ENCODE data around the gene MEOX2.

Gene MEOX2

DNA sequence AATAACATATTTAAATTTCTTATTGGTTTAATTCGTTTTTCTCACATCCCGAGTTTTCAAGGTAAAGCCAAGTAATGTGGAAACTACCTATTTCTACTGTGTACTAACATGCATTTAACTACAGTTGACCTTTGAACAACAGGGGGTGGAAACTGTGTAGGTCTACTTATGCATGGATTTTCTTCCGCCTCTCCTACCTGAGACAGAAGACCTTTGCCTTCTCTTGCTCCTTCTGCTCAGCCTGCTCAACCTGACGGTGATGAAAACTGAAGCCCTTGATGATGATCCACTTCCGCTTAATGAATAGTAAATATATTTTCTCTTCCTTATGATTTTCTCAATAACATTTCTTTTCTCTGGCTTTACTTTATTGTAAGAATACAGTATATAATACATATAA, 18.5 kb downstream of the MEOX2 start:
- no peak for FAIRE-seq
- no peak for DNase-seq (ENCODE audit: insufficient read length, low spot score)
- no peak for TF ChIP-seq TAF1 (IDR thresholded peaks at IDR 0.05; ENCODE audit: low read depth, low read length)
- TF ChIP-seq SPI1 (IDR thresholded peaks at IDR 0.05; ENCODE audit: low read depth, low read length) = no peak
- no peak for TF ChIP-seq POLR2AphosphoS5 (IDR thresholded peaks at IDR 0.05; ENCODE audit: low read depth, low read length)
- TF ChIP-seq POU2F2 (IDR thresholded peaks at IDR 0.05; ENCODE audit: low read depth, low read length) = no peak
- no peak for TF ChIP-seq POLR2A (IDR thresholded peaks at IDR 0.05; ENCODE audit: low read depth, low read length)
- TF ChIP-seq PAX5 (IDR thresholded peaks at IDR 0.05; ENCODE audit: insufficient read depth, low read length, severe bottlenecking) = no peak

DNA sequence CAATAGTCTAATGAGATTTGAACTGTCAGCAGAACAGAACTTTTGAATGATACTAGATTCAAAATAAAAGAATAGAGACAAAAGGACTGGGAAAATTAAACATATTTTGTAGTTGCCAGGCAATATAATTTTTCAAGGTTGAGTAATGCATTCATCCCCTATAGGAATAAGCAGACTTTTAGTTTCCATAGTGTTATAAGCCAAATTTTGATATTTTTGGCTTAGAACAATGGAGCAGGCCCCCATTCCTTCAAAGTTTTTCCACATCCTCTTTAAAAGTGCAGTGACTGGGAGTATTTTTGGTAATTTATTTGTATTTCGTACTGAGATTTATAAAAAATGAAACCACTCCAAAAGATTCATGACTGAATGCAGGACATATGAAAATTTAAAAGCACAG, 24.0 kb downstream of the MEOX2 start:
- DNase-seq (ENCODE audit: insufficient read length, low spot score) = no peak
- no peak for TF ChIP-seq POLR2AphosphoS5 (IDR thresholded peaks at IDR 0.05; ENCODE audit: low read depth, low read length)
- no peak for TF ChIP-seq TAF1 (IDR thresholded peaks at IDR 0.05; ENCODE audit: low read depth, low read length)
- TF ChIP-seq PAX5 (IDR thresholded peaks at IDR 0.05; ENCODE audit: insufficient read depth, low read length, severe bottlenecking) = no peak
- TF ChIP-seq POU2F2 (IDR thresholded peaks at IDR 0.05; ENCODE audit: low read depth, low read length) = no peak
- no peak for TF ChIP-seq POLR2A (IDR thresholded peaks at IDR 0.05; ENCODE audit: low read depth, low read length)
- no peak for TF ChIP-seq SPI1 (IDR thresholded peaks at IDR 0.05; ENCODE audit: low read depth, low read length)
- no peak for FAIRE-seq

DNA sequence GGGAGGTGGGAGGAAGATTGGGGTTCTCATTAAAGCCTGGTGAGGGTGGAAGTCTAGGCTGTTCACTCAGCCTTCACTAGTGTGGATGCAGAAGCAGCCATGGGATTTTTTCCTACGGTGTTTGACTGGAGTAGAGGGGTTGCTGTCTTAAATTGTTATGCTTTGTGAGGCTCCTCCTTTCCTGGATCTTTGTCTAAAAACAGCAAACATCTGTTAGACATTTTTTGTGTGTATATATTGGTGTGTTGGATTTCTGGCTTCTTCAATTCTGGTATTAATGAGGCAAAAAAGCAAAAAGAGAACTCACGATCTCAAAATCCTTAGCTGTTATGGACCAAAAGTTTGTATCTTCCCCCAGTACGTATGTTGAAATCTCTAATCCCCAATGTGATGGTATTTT, 28.2 kb downstream of the MEOX2 start:
- no peak for TF ChIP-seq POLR2A (IDR thresholded peaks at IDR 0.05; ENCODE audit: low read depth, low read length)
- TF ChIP-seq POLR2AphosphoS5 (IDR thresholded peaks at IDR 0.05; ENCODE audit: low read depth, low read length) = no peak
- no peak for TF ChIP-seq PAX5 (IDR thresholded peaks at IDR 0.05; ENCODE audit: insufficient read depth, low read length, severe bottlenecking)
- no peak for TF ChIP-seq TAF1 (IDR thresholded peaks at IDR 0.05; ENCODE audit: low read depth, low read length)
- no peak for TF ChIP-seq POU2F2 (IDR thresholded peaks at IDR 0.05; ENCODE audit: low read depth, low read length)
- DNase-seq (ENCODE audit: insufficient read length, low spot score) (no peak), FAIRE-seq (no peak)

- no peak for DNase-seq (ENCODE audit: insufficient read length, low spot score)
- no peak for TF ChIP-seq SPI1 (IDR thresholded peaks at IDR 0.05; ENCODE audit: low read depth, low read length)
- TF ChIP-seq POLR2A (IDR thresholded peaks at IDR 0.05; ENCODE audit: low read depth, low read length) = no peak
- no peak for FAIRE-seq
Measured at GRCh38 chr7:15652776-15653290, 33.6 kb downstream of the MEOX2 start.

GRCh38 chr7:15651693-15652092, 34.8 kb downstream of the MEOX2 start:
- TF ChIP-seq SPI1 (IDR thresholded peaks at IDR 0.05; ENCODE audit: low read depth, low read length) = no peak
- TF ChIP-seq POLR2A (IDR thresholded peaks at IDR 0.05; ENCODE audit: low read depth, low read length) = no peak
- no peak for TF ChIP-seq POLR2AphosphoS5 (IDR thresholded peaks at IDR 0.05; ENCODE audit: low read depth, low read length)
- no peak for TF ChIP-seq POU2F2 (IDR thresholded peaks at IDR 0.05; ENCODE audit: low read depth, low read length)
- DNase-seq (ENCODE audit: insufficient read length, low spot score) (no peak), FAIRE-seq (no peak)

DNA sequence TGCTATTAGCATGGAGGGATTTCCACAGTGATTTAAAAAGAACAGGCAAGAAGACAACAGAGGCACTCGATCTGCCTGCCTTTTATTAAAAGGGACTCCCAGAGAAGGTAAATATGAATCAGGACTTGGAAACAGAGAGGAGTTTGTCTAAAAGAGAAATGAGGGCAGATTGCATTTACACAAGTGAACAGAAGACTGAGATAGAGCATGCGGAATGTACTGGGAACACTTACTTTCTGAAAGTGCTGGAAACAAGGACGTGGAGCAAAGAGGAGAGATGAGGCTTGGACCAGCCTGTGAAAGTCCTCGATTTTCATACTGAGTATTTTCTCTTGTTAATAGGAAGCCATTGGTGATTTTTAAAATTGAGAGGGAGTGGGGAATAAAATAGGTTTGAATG, 35.7 kb downstream of the MEOX2 start:
- no peak for DNase-seq (ENCODE audit: insufficient read length, low spot score)
- TF ChIP-seq TAF1 (IDR thresholded peaks at IDR 0.05; ENCODE audit: low read depth, low read length) (no peak), POLR2A (IDR thresholded peaks at IDR 0.05; ENCODE audit: low read depth, low read length) (no peak), PAX5 (IDR thresholded peaks at IDR 0.05; ENCODE audit: insufficient read depth, low read length, severe bottlenecking) (no peak), POU2F2 (IDR thresholded peaks at IDR 0.05; ENCODE audit: low read depth, low read length) (no peak), SPI1 (IDR thresholded peaks at IDR 0.05; ENCODE audit: low read depth, low read length) (no peak), POLR2AphosphoS5 (IDR thresholded peaks at IDR 0.05; ENCODE audit: low read depth, low read length) (no peak)
- no peak for FAIRE-seq

- TF ChIP-seq POLR2AphosphoS5 (IDR thresholded peaks at IDR 0.05; ENCODE audit: low read depth, low read length) (no peak), SPI1 (IDR thresholded peaks at IDR 0.05; ENCODE audit: low read depth, low read length) (no peak), POLR2A (IDR thresholded peaks at IDR 0.05; ENCODE audit: low read depth, low read length) (no peak), POU2F2 (IDR thresholded peaks at IDR 0.05; ENCODE audit: low read depth, low read length) (no peak), PAX5 (IDR thresholded peaks at IDR 0.05; ENCODE audit: insufficient read depth, low read length, severe bottlenecking) (no peak), TAF1 (IDR thresholded peaks at IDR 0.05; ENCODE audit: low read depth, low read length) (no peak)
- DNase-seq (ENCODE audit: insufficient read length, low spot score) = no peak
Measured at GRCh38 chr7:15648461-15648961, 38.0 kb downstream of the MEOX2 start.

GRCh38 chr7:15647309-15647708, 39.2 kb downstream of the MEOX2 start:
- no peak for TF ChIP-seq POLR2A (IDR thresholded peaks at IDR 0.05; ENCODE audit: low read depth, low read length)
- no peak for TF ChIP-seq POU2F2 (IDR thresholded peaks at IDR 0.05; ENCODE audit: low read depth, low read length)
- TF ChIP-seq SPI1 (IDR thresholded peaks at IDR 0.05; ENCODE audit: low read depth, low read length) = no peak
- no peak for TF ChIP-seq TAF1 (IDR thresholded peaks at IDR 0.05; ENCODE audit: low read depth, low read length)
- no peak for TF ChIP-seq POLR2AphosphoS5 (IDR thresholded peaks at IDR 0.05; ENCODE audit: low read depth, low read length)
- no peak for TF ChIP-seq PAX5 (IDR thresholded peaks at IDR 0.05; ENCODE audit: insufficient read depth, low read length, severe bottlenecking)
- FAIRE-seq (no peak), DNase-seq (ENCODE audit: insufficient read length, low spot score) (no peak)

More at GRCh38 chr7:15648461-15648961, 38.0 kb downstream of the MEOX2 start:
- FAIRE-seq = no peak

DNA sequence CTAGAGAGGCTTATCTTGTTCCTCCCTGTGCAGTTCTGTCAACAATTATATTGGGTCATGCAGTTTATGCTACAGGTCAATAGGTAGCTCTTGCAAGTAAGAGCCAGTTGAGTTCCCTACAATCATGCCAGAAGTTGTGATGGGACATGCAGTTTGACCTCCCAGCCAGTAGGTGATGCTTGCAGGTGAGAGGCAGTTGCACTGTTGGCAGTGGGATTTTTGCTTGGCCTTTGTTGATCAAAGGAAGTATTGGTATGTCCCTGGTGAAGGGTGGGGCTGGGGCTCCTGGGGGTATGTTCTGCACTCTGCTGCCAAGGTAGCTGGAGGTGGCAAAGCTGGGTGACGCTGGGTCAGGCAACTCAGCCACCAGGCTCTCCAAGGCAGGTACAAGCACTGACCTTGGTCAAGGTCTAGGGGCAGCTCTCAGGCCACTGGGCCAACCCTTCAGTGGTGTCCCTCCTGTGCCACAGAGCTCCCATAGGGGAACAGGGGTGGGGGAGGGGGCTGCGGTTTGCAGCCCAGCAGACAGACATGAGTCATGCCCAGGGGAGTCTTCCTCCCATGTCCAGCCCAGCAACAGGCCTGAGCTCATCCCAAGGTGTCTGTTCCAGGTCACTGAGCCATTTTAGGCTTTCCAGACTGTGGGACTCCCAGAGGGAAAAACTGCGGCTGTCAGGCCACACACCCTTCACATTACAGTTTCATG, 43.3 kb downstream of the MEOX2 start:
- no peak for DNase-seq (ENCODE audit: insufficient read length, low spot score)
- TF ChIP-seq POU2F2 (IDR thresholded peaks at IDR 0.05; ENCODE audit: low read depth, low read length) = no peak
- no peak for TF ChIP-seq SPI1 (IDR thresholded peaks at IDR 0.05; ENCODE audit: low read depth, low read length)
- TF ChIP-seq PAX5 (IDR thresholded peaks at IDR 0.05; ENCODE audit: insufficient read depth, low read length, severe bottlenecking) = no peak
- no peak for TF ChIP-seq TAF1 (IDR thresholded peaks at IDR 0.05; ENCODE audit: low read depth, low read length)
- TF ChIP-seq POLR2AphosphoS5 (IDR thresholded peaks at IDR 0.05; ENCODE audit: low read depth, low read length) = no peak
- TF ChIP-seq POLR2A (IDR thresholded peaks at IDR 0.05; ENCODE audit: low read depth, low read length) = no peak
- FAIRE-seq = no peak

- no peak for TF ChIP-seq TAF1 (IDR thresholded peaks at IDR 0.05; ENCODE audit: low read depth, low read length)
- no peak for TF ChIP-seq POU2F2 (IDR thresholded peaks at IDR 0.05; ENCODE audit: low read depth, low read length)
- no peak for TF ChIP-seq SPI1 (IDR thresholded peaks at IDR 0.05; ENCODE audit: low read depth, low read length)
- TF ChIP-seq POLR2A (IDR thresholded peaks at IDR 0.05; ENCODE audit: low read depth, low read length) = no peak
- no peak for TF ChIP-seq PAX5 (IDR thresholded peaks at IDR 0.05; ENCODE audit: insufficient read depth, low read length, severe bottlenecking)
- no peak for TF ChIP-seq POLR2AphosphoS5 (IDR thresholded peaks at IDR 0.05; ENCODE audit: low read depth, low read length)
- FAIRE-seq (no peak), DNase-seq (ENCODE audit: insufficient read length, low spot score) (no peak)
Measured at GRCh38 chr7:15628876-15629275, 57.6 kb downstream of the MEOX2 start.

Data from GM12891 (cell line).